CD4-positive, alpha-beta T cell treated with Interferon gamma for 1 hour (primary cell): ENCODE results near the gene NHS.
A peak's percentile ranks its signal among the peaks of the same experiment; 100 is the strongest.

Source experiments
- DNase-seq: peaks from one replicate; pipeline ENCODE4 v3.0.0-alpha.2; 2020

NHS gene

GRCh38 chrX:17633546-17633945 lies 258.5 kb downstream of the NHS start:
- DNase-seq: no peak

GRCh38 chrX:17634542-17635207 lies 259.7 kb downstream of the NHS start:
- DNase-seq: no peak

- no peak for DNase-seq
Observed at GRCh38 chrX:17635231-17635630, 260.2 kb downstream of the NHS start.

GRCh38 chrX:17637235-17637634 lies 262.2 kb downstream of the NHS start:
- DNase-seq: no peak

- DNase-seq: no peak
Observed at GRCh38 chrX:17638731-17639130, 263.7 kb downstream of the NHS start.

- no peak for DNase-seq
Observed at GRCh38 chrX:17642891-17643290, 267.9 kb downstream of the NHS start.

GRCh38 chrX:17643528-17643927 lies 268.5 kb downstream of the NHS start:
- DNase-seq: no peak

- DNase-seq: no peak
Observed at GRCh38 chrX:17644001-17644400, 269.0 kb downstream of the NHS start.

- DNase-seq: peak; percentile 25
Observed at GRCh38 chrX:17654116-17654515, 279.1 kb downstream of the NHS start.

- no peak for DNase-seq
Observed at GRCh38 chrX:17655211-17656034, 280.4 kb downstream of the NHS start.

- DNase-seq: no peak
Observed at GRCh38 chrX:17656035-17656418, 281.0 kb downstream of the NHS start.

- DNase-seq: no peak
Observed at GRCh38 chrX:17656556-17656955, 281.6 kb downstream of the NHS start.

GRCh38 chrX:17662391-17662790 lies 287.4 kb downstream of the NHS start:
- DNase-seq: no peak

GRCh38 chrX:17668929-17669328 lies 293.9 kb downstream of the NHS start:
- no peak for DNase-seq

GRCh38 chrX:17669458-17669857 lies 294.5 kb downstream of the NHS start:
- DNase-seq: no peak

- DNase-seq: no peak
Observed at GRCh38 chrX:17669891-17670290, 294.9 kb downstream of the NHS start.

- DNase-seq: no peak
Observed at GRCh38 chrX:17670874-17671273, 295.9 kb downstream of the NHS start.

- no peak for DNase-seq
Observed at GRCh38 chrX:17674601-17675000, 299.6 kb downstream of the NHS start.

- no peak for DNase-seq
Observed at GRCh38 chrX:17679261-17679660, 304.3 kb downstream of the NHS start.

GRCh38 chrX:17679820-17680219 lies 304.8 kb downstream of the NHS start:
- DNase-seq: no peak

- DNase-seq: no peak
Observed at GRCh38 chrX:17680732-17681413, 305.9 kb downstream of the NHS start.

GRCh38 chrX:17682259-17682658 lies 307.3 kb downstream of the NHS start:
- DNase-seq: no peak

GRCh38 chrX:17685026-17685425 lies 310.0 kb downstream of the NHS start:
- no peak for DNase-seq

- DNase-seq: no peak
Observed at GRCh38 chrX:17687648-17688047, 312.6 kb downstream of the NHS start.
